Left ventricle myocardium inferior (tissue), 1 donor: ENCODE measurements around the gene ISCA2. TPM values are rescaled to one million over a fixed set of nuclear protein-coding genes. Genes with fewer than 3 reads are reported as not detected.

Experiments used
- DNase-seq: peaks from one replicate; pipeline ENCODE4 v3.0.0-alpha.2; 2020
- H3K27ac ChIP-seq: fragments of 200-600 bp; replicated peaks from 2 replicates; pipeline ENCODE4 v1.8.0; 2021
- H3K27me3 ChIP-seq: fragments of 200-600 bp; 2 replicates; pipeline ENCODE4 v1.8.0; 2021; ENCODE audit warnings: low read depth
- H3K36me3 ChIP-seq: fragments of 200-600 bp; 2 replicates; pipeline ENCODE4 v1.8.0; 2021
- H3K4me1 ChIP-seq: fragments of 200-600 bp; 2 replicates; pipeline ENCODE4 v1.8.0; 2021
- H3K4me3 ChIP-seq: fragments of 200-600 bp; 2 replicates; pipeline ENCODE4 v1.8.0; 2021; ENCODE audit warnings: mild to moderate bottlenecking, moderate library complexity
- H3K9me3 ChIP-seq: fragments of 200-600 bp; replicated peaks from 2 replicates; pipeline ENCODE4 v1.8.0; 2021
- intact Hi-C: fragments of 100-400 bp; cut with micrococcal nuclease; formaldehyde crosslinking; loops from one replicate; pipeline ENCODE4 v1.11.0; 2022
- total RNA-seq: library from RNA; stranded (reverse); fragmentation: NEBNext Ultra II Directional; extraction: Animal tissue kit (Norgen Biotek cat#: 25700); gene quantifications from one replicate; pipeline ENCODE4 v1.2.1, GENCODE V29; 2021
- TF ChIP-seq, protein P1 (sequence below): fragments of 200-600 bp; IDR thresholded peaks from 2 replicates; pipeline ENCODE4 v1.8.0; 2021; ENCODE audit warnings: antibody characterized with exemption, mild to moderate bottlenecking, borderline replicate concordance
- donor health status: DM: no; HTN: yes; CAD: no; lungs with severe emphysema.

The ISCA2 gene
- total RNA-seq, 1 donor from 2014 or later: 45.8 TPM

DNA sequence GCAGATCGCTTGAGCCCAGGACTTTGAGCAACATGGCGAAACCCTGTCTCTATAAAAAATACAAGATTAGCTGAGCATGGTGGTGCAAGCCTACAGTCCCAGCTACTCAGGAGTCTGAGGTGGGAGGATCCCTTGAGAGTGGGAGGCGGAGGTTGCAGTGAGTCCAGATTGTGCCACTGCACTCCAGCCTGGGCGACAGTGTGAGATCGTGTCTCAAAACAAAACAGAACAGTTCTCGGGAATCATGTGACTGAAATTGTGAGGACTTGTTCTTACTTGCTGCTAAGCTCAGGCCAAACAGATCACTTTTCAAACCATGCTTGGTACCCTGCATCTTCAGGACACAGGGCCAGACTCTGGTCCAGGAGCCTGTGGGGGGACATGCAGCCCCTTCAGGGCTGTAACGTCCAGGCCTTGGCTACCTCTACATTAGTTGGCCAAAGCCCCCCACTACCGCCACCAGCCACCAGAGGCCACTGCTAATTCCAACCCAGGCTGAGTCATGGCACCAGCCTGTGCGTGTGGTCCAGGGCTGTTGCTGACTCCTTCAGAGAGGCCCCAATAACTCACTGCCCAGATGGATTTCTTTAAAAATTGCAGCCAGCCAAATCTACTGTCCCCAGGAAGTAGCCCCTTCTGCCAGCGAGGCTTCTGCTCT, 34.1 kb upstream of the ISCA2 start:
- H3K4me3 ChIP-seq: no peak overlapping the region
- no peaks in the 10 kb centered on the region for H3K27me3 ChIP-seq
- no peaks in the 10 kb centered on the region for H3K9me3 ChIP-seq
- intact Hi-C loops: no loop called here
- TF ChIP-seq, protein P1, sequence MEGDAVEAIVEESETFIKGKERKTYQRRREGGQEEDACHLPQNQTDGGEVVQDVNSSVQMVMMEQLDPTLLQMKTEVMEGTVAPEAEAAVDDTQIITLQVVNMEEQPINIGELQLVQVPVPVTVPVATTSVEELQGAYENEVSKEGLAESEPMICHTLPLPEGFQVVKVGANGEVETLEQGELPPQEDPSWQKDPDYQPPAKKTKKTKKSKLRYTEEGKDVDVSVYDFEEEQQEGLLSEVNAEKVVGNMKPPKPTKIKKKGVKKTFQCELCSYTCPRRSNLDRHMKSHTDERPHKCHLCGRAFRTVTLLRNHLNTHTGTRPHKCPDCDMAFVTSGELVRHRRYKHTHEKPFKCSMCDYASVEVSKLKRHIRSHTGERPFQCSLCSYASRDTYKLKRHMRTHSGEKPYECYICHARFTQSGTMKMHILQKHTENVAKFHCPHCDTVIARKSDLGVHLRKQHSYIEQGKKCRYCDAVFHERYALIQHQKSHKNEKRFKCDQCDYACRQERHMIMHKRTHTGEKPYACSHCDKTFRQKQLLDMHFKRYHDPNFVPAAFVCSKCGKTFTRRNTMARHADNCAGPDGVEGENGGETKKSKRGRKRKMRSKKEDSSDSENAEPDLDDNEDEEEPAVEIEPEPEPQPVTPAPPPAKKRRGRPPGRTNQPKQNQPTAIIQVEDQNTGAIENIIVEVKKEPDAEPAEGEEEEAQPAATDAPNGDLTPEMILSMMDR: peak; percentile 60
- no peaks in the 10 kb centered on the region for H3K36me3 ChIP-seq
- DNase-seq: no peak
- H3K27ac ChIP-seq: no peak overlapping the region
- no peaks in the 10 kb centered on the region for H3K4me1 ChIP-seq

DNA sequence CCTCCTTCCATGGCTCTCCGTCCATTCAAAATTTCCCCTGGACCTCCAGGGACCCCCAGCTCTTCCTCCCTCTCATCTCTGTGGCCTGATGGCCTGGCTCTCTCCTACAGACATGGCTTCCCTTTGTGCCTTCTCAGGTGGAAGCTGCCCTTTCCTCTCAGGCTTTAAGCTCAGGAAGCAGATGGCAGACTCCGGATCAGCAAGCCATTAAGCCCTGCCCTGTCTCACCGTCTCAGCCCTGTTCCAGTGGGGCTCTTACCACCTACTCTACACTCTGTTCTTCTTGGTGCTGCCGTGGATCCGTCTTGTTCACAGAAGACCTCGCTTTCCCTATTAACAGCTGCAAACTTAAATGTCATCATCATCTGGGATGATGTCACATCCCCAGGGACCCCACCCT, 33.6 kb upstream of the ISCA2 start:
- no peaks in the 10 kb centered on the region for H3K27me3 ChIP-seq
- no peaks in the 10 kb centered on the region for H3K9me3 ChIP-seq
- no peaks in the 10 kb centered on the region for H3K36me3 ChIP-seq
- no peak overlapping the region for H3K4me3 ChIP-seq
- no peak overlapping the region for H3K27ac ChIP-seq
- intact Hi-C loops: no loop called here
- no peaks in the 10 kb centered on the region for H3K4me1 ChIP-seq
- no peak for DNase-seq
- TF ChIP-seq, protein P1: no peak

DNA sequence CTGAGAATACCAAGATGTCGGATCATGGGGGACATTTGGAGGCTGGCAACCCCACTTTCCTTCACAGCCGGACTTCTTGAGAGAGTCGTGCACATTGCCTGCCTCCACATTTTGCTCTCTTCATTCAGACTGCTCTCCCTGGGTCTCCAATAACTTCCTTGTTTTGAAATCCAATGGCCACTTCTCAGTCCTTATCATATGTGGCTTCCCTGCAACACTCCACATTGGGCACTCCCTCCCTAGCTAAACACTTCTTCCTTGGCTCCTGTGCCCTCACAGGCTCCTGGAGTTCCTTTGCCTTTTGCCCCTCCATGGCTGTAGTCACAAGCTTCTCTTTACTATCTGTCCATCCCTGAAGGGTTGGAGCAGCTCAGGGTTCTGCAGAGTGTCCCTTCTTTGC, 30.6 kb upstream of the ISCA2 start:
- Histone ChIP-seq H3K27me3 (no peaks in the 10 kb centered on the region), H3K4me3 (no peak overlapping the region), H3K4me1 (no peaks in the 10 kb centered on the region), H3K36me3 (no peaks in the 10 kb centered on the region), H3K27ac (no peak overlapping the region), H3K9me3 (no peaks in the 10 kb centered on the region)
- TF ChIP-seq, protein P1: no peak
- no peak for DNase-seq
- intact Hi-C loops: no loop called here

DNA sequence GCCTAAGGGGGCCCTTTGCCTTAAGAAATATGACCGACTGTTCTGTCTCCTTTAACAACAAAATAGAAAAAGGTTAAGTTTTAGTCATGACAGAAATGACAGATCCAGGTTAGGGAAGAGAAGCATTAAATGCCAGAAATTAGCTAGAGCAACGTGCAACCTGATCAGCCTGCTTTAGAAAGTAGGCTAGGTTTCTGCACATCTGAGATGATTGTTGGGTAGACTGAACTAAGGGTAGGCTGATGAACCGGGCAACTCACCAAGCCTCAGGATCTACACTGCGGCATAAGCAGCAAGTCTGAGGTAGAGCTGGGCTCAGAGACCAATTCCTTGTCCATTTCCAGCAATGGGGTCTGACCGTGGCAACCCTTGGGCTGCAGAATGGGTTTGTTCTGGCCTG, 29.9 kb upstream of the ISCA2 start:
- intact Hi-C loops: no loop called here
- H3K4me1 ChIP-seq: no peaks in the 10 kb centered on the region
- H3K27me3 ChIP-seq: no peaks in the 10 kb centered on the region
- no peak overlapping the region for H3K27ac ChIP-seq
- TF ChIP-seq, protein P1: no peak
- no peaks in the 10 kb centered on the region for H3K36me3 ChIP-seq
- no peak overlapping the region for H3K4me3 ChIP-seq
- no peak for DNase-seq
- no peaks in the 10 kb centered on the region for H3K9me3 ChIP-seq

DNA sequence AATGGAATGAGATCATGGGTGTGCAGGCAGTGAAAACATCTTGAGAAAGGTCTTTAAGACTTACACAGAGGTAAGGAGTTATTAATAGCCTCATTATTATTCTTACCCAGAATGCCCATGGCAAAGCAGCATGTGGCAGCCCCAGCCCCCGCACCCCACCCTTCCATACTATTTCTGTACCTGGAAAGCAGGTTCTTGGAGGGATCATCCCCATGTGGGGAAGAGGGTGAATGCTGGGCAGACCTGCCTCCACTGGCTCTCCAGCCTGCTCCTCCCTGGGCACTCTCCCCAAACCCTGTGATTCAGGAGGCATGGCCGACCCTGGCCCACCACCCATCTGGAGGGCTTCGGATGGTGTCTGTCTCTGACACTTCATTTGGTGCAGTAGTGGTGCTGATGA, 28.8 kb upstream of the ISCA2 start:
- intact Hi-C loops: no loop called here
- no peaks in the 10 kb centered on the region for H3K9me3 ChIP-seq

More for the DNA sequence above, 28.8 kb upstream of the ISCA2 start:
- no peak for DNase-seq
- no peaks in the 10 kb centered on the region for H3K27me3 ChIP-seq
- no peaks in the 10 kb centered on the region for H3K36me3 ChIP-seq
- H3K4me1 ChIP-seq: peaks cover 4% of the 10 kb centered on the region
- H3K4me3 ChIP-seq: no peak overlapping the region
- no peak overlapping the region for H3K27ac ChIP-seq
- TF ChIP-seq, protein P1: no peak
